Myocyte (in vitro differentiated cells): ENCODE results near the gene PTPRN2. TPM values are rescaled to one million over a fixed set of nuclear protein-coding genes. Genes with fewer than 3 reads are reported as not detected.

ENCODE experiments used
- DNase-seq: peaks from one replicate; pipeline ENCODE4 v3.0.0-alpha.2; 2012; ENCODE audit warnings: low read depth
- total RNA-seq: library from RNA; depleted of rRNA; stranded (reverse); fragments of >200 nt; gene quantifications from 2 replicates; pipeline ENCODE4 v1.2.3, GENCODE V29; 2014

The PTPRN2 gene
- total RNA-seq, 1 donor from 2014 or later, result 0.24 TPM

DNA sequence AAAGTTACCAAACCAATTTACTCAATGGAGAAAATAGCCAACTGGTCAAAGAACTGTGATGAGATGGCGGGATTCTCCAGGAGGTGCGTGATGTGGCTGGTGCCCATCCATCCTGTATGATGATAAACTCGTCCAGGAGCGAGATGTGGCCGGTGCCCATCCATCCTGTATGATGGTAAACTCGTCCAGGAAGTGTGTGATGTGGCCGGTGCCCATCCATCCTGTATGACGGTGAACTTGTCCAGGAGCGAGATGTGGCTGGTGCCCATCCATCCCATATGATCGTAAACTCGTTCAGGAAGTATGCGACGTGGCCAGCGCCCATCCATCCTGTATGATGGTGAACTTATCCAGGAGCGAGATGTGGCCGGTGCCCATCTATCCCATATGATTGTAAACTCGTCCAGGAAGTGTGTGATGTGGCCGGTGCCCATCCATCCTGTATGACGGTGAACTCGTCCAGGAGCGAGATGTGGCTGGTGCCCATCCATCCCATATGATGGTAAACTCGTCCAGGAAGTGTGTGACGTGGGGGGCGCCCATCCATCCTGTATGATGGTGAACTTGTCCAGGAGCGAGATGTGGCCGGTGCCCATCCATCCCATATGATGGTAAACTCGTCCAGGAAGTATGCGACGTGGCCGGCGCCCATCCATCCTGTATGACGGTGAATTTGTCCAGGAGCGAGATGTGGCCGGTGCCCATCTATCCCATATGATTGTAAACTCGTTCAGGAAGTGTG is 754.6 kb downstream of the PTPRN2 start:
- no peak for DNase-seq

DNA sequence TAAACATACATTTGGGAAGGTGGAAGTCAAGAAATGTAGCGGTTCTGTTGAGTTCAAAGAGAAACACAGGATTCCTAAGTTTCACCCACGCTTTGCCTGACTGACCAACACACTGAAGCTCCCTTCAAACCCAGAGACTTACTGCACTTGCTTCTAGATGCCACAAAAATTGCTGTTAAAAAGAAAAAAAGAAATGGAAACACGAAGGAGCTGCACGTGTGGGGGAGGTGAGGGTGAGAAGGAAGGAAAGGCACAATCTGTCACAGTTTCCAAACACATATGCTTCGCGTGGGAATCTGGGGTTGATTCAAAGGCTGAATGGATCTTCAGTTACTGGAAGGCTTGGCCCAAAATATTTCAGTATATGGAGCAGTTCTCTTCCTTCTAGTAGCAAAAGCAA is 755.2 kb downstream of the PTPRN2 start:
- no peak for DNase-seq

DNA sequence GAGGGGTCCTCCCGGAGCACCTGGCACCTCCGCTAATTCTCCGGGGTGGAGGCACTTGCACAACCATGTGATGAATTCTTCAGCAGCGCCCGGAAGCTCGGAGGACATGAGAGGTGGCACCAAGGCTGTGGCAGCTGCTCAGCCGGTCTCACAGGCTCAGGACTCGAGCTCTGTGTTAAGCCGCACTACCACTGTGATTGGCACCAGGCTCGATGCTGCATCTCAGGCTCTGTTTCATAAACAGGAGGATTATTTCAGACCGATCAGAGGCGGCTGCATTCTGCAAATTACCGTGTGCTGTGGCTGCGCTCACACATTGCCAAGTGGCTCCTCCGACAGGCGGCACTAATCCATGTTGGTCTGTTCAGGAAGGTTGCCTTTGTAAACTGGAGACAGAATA is 755.6 kb downstream of the PTPRN2 start:
- no peak for DNase-seq

DNA sequence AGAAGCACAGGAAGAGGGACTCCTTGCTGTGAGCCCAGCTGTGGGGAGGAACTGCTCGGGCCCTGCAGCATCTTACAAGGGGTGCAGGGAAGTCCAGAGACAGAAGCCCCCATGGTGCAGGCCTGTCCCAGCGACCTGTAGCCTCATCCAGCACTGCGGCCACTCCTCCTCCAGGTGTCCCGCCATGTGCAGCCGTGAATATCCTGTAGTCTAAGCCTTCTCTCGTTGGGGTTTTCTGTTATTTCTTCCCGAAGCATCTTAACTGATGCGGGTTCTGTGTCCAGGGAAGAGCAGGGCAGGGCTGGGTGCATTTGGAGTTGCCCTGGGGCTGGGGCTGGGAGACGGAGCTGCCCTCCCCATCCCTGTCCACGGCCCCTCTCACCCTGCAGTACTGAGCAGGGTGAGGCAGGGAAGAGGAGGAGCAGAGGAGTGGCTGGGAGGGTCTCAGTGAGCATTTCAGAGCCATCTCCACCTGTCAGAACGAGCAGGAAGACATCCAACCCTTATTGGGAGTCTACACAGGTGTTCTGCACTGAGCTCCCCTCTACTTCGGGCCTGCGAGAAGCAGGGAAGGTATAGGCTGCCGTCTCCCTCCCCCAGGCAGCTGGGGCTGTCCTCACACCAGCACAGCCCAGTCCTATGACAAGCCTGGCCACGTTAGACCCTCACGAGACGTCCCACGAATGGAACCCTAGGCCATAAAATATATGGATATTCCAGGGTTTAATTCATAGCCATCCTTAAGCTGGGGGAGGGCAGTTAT is 756.3 kb downstream of the PTPRN2 start:
- no peak for DNase-seq

DNA sequence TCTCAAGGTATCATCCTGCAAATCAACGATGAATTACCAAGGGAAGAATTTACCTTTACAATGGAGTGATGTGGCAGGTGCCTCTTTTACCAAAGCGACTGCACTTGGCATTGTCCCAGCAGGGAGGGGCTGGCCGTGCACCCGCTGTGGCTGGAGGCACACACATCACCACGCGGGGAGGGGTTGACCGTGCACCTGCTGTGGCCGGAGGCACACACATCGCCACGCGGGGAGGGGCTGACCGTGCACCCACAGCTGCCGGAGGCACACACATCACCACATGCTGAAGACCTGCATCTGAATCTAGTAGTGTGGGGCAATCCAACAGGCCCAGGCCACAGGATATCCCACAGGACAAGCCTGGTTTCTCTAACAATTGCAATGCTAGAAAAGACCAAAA is 757.3 kb downstream of the PTPRN2 start:
- DNase-seq, result no peak

DNA sequence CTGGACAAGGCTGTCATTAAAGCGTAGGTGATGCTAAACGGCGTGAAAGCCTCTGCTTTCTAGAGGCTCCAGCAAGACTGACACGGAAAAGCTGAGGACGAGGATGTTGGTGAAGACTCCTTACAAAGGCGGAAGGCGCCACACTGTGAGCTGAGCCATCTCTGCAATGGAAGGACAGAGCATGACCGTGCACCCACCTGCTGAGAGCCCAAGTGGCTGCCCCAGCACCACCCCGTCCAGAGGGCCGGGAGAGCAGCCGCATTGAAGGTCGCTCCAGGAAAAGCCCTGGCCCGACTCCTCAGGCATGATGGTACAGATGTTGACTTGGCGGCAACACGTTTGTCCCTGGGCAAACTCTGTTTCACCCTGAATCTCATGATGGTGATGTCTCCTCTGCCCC is 758.1 kb downstream of the PTPRN2 start:
- no peak for DNase-seq

DNA sequence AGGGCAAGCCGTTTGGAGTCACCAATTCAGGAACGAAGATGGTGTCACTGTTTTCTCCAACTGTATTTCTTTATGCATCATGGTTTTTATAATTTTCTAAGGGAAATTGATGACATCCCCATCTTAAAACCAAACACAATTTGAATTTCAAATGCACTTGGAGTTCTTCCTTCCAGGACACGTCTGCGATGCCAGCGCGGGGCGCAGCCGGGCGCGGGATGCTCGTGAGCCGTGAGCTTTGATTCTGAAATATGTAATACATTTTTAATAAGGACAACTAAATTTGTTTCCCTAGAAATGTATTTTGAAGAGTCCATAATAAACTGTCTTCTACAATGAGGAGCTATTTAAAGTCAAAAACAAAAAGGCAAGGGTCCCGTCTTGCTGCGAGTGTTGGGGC is 758.7 kb downstream of the PTPRN2 start:
- no peak for DNase-seq

DNA sequence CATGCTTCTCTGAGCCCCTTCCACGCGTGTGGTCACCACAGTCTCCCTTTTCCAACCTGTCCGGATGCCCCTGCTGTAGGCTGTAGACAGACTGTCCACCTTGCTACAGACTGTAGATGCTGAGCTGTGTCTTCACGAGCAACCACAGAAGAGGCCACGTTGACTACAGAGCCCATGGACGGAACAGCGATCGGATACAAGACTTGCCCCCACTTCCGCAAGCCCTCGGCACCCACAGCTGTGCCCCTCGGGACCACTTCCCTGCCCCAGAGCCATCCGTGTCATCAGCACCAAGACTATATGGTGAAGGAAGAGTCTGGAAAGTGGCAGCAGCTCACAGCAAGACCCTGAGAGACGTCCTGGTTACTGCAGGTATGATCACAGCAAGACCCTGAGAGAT is 759.4 kb downstream of the PTPRN2 start:
- DNase-seq, result no peak

DNA sequence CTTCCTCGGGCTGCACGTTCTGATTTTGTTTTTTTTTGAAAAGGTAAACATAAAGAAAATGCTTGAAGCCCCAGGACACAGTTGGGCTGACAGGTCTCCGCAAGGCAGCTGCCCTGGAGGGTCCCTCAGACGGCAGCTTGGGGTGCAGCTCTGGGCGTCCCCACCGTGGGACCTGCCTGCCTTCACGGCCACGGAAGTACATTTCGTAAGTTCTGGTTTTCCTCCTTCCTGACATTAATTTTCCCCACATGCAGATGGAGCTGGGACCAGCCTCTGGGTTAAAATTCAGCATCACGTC is 759.8 kb downstream of the PTPRN2 start:
- no peak for DNase-seq

DNA sequence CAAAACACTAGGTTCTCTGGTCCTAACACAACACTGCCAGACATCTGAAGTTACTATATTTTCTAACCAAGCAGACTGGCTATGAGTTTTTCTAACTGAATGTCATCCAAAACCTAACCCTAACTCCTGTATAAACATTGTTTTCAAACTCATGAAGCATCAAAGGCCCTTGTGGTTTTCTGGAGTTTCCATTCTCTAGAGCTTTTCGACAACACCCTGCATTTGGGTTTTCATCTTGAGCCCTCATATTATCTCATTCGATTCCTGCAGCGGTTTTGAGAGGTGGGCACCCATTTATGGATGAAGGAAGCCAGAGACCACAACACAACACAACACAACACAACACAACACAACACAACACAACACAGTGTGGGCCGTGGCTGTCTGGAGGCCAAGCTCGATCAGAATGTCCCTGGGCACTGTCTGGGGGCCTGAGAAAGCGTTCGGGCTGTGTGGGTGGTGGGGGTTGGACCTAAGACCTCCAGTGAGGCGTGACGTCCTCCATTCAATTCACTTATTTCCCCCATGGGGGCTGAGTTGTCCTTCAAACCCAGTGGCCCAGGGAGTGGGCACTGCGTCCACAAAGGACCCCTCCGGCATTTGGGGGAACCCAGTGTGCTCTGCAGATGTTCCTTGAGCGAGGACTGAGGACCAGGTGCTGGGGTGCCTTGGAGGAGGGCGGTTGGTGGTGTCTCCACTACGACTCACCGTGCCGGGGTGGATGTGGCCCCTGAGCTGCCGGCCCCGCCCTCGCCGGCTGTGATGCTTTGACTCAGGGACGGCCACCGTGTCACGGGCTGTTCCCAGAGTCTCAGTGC is 760.4 kb downstream of the PTPRN2 start:
- DNase-seq, result no peak

DNA sequence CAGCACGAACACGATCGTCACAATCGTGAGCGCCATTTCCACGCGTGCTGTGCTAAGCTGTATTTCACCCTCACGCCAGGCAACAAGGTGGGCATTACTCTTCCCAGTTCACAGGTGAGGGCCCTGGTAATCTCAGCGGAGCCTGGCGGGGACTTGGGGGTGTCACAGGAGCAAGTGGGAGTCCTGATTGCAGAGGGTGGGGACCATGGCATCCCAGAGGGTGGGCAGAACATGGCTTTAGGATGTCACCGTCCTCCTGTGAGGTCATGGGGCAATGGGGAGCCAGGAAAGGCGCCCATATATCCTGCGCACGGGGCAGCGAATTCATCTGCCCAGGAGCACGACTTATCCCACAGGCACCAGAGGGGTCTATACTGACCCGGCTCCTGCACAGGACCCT is 761.1 kb downstream of the PTPRN2 start:
- no peak for DNase-seq

DNA sequence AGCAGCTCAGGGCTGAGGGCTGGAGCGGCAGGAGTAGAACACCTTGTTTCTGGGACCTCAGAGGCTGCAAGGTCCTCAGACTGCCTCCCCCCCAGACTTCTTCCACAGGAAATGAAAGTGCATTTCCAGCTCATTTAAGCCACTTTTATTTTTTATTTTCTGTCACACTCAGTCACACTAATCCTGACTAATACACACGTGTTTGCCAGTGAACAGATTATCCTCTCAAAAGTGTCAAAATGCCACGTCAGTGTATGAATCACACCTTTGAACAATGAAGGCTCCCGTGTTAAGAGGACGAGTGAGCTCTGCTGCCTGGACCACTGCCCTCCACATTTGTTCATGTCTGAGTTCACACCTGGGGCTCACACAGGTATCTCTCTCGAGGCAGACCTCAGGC is 762.3 kb downstream of the PTPRN2 start:
- no peak for DNase-seq

DNA sequence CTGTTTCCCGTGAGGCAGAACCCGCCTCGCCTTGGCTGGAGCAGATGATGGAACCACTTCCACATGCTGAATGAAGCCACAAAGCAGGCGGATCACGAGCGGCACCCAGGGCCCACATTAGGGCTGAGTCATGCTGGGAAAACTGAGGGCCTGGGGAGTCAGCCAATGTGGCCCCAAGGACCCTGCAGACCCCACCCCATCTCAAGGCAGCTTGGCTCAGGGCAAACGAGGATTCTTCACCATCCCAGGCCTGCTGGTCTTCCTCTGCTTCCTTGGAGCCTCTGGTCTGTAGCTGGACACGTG is 762.9 kb downstream of the PTPRN2 start:
- no peak for DNase-seq

DNA sequence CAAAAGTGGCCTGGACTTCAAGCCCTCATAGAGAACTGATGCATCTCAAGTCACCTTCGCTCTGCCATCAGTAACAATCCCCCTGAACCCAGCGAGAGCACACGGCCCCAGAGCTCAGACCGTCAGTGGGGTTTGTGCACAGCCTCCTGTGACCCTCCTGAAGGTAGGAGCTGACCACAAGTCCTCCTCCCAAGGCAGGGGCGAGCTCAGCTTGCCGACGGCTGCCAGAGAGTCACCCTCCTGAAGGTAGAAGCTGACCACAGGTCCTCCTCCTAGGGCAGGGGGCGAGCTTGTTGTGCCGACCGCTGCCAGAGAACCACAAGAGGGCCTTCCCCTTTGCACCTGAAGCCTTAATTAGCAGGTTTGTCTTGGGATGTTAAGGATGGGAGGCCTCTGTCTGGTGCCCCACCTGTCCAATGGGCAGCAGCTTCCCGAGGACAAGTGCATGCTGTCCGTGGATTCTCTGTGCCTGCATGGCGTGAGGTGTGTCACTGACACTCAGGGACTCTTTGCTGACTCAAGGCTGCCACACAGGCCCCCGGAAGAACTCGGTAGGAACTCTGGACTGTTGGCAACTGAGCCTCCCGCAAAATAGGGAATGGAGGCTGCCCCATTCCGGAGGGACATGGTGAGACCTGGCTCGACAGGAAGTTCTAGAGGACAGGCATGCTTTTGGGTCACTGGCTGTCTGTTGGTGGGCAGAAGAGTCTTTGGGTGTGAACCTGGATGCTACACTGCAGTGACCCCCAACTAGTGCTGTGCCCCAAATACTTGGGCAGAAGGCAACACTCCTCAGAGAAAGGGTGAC is 763.4 kb downstream of the PTPRN2 start:
- no peak for DNase-seq

DNA sequence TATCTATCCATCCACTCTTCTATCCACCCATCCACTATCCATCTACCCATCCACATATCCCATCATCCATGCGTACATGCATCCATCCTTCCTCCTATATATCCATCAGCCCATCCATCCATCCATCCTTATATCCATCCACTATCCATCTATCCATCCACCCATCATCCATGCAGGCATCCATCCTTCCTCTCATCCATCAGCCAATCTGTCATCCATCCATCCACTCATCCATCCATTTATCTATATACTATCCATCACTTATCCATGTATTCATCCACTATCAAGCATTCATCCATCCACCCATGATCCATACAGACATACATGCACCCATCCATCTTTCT is 765.0 kb downstream of the PTPRN2 start:
- no peak for DNase-seq

DNA sequence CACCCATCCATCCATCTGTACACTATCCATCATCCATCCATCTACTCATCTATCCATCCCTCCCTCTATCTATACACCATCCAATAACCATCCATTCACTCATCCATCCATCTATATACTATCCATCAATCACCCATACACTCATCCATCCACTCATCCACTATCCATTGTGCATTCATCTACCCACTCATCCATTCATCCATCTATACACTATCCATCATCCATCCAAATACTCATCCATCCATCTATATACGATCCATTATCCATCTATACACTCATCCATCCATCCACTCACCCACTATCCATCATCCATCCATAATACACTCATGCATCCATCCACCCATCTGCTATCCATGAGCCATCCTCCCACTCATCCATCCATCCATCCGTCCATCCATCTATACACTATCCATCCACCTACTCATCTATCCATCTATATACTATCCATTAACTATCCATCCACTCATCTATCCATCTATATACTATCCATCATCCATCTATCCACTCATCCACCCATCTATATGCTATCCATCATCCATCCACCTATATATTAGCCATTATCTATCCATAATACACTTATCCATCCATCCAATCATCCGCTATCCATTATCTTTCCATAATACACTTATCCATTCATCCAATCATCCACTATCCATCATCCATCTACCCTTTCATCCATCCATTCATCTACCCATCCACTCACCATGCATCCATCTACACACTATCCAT is 765.5 kb downstream of the PTPRN2 start:
- DNase-seq, result no peak

DNA sequence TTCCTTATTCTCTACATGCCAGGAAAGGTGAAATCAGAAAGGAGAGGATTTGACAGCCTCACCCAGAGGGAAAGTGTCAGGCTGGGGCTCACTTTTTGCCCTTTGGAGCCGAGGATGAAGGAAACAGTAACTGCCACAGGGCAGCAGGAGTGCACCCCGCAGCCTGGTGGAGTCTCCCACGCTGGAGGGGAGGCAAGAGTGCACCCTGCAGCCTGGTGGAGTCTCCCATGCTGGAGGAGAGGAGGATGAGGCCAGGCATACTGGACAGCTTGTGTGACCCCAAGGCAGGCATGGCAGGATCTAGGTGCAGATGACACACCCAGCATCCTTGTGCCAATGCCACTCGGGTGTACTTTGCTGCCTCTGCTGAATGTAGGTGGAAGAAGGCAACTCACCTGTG is 766.8 kb downstream of the PTPRN2 start:
- DNase-seq, result no peak

DNA sequence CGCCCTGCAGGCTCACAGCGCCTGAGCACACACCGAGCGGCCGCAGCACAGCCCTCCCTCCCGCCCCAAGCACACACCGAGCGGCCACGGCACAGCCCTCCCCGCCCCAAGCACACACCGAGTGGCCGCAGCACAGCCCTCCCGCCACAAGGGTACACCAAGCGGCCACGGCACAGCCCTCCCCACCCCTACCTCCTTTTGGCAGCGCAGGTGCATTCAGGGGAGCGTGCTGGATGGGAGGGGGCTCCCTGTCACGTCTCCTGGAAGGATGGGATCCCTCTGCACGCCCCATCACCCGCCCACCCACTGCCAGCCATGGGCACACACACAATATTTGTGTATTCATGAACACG is 768.2 kb downstream of the PTPRN2 start:
- no peak for DNase-seq

DNA sequence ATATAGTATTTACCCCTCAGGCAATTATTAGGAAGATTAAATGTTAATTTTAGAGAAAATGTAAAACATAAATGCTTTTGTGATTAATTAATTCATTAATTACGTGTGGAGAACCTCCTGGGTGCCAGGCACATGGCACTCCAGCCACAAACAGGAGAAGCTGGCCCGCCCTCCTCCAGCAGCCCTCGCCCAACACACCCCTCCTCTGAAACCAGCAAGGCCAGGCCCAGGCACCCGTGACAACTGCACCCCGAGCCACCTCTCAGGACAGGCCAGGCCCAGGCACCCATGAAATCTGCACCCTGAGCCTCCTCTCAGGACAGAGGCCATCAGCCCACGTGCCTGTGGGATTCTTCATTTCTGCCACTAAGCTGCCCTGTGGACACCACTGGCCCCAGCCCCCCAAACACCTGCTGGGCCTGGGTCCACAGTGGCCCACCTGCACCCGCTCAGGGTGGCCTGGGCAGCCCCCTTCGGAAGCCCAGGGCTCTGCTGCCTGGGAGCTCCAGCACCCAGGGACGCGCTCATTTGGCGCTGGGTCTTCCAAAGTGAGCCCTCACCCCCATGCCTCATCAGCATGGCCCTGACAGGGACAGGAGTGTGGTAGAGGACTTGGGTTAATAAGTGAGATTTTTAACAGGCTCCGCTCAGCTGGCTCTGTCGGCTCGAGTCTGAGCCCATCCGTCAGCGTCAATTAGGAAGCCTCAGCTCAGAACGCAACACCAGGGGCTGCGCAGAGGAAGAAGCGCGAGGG is 768.7 kb downstream of the PTPRN2 start:
- no peak for DNase-seq

DNA sequence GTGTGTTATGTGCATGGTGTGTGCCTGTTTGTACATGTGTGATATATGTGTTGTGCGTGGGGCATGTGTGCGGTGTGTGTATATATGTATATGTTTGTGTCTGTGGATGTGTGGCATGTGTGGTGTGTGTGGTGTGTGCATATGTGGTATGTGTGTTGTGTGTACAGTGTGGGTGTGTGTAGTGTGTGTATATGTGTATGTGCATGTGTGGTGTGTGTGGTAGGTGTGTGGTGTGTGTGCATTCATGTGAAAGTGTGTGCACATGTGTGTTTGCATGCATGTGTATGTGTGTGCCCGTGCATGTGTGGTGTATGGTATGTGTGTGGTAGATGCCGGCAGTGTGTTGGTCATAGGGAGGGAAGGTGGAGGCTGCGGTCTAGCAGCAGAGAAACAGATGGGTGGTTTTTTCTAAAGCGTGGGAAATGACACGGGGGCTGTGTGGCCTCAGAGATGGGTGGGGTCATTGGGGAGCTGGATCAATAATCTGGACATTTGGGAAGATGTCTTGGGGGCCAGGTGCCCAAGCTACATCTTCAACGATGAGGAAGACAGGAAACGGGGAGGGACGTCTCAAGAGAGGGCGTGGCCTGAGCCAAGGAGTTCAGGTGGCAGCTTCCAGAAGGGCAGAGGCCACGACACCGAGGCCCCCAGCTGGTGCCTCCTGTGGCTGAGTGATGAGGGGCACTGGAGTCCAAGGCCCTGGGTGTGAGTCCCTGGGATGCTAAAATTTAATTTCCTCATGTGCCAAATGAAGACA is 769.5 kb downstream of the PTPRN2 start:
- no peak for DNase-seq
